ENCODE data around the gene RANBP17.
"Not testable (repeated sequence)": the region's sequence is repeated elsewhere in the genome, so short reads cannot be mapped to it uniquely, and the experiment has no call there.

Gene RANBP17

DNA sequence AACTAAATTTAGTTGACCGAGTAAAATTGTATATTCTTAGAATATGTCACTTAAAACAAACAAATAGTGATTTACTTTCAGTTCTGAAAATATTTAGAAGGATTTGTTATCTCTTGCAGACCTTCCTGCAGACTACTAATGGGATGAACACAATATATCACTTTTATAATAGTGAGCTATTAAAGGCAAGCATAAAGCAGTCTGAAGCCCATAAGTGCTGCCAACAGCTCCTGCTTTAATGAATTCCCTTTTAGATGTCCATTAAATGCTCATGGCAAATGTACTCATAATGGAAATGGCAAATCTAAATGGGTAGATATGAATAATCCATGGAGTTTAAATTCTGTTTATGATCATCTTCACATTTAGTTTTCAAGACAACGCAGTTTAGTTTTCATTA, 170.2 kb downstream of the RANBP17 start:
- no peak overlapping the region for H3K4me3 ChIP-seq (ENCODE audit: low read depth, low read length)
- TF ChIP-seq, protein P1, sequence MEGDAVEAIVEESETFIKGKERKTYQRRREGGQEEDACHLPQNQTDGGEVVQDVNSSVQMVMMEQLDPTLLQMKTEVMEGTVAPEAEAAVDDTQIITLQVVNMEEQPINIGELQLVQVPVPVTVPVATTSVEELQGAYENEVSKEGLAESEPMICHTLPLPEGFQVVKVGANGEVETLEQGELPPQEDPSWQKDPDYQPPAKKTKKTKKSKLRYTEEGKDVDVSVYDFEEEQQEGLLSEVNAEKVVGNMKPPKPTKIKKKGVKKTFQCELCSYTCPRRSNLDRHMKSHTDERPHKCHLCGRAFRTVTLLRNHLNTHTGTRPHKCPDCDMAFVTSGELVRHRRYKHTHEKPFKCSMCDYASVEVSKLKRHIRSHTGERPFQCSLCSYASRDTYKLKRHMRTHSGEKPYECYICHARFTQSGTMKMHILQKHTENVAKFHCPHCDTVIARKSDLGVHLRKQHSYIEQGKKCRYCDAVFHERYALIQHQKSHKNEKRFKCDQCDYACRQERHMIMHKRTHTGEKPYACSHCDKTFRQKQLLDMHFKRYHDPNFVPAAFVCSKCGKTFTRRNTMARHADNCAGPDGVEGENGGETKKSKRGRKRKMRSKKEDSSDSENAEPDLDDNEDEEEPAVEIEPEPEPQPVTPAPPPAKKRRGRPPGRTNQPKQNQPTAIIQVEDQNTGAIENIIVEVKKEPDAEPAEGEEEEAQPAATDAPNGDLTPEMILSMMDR (IDR thresholded peaks at IDR 0.05; ENCODE audit: borderline replicate concordance, insufficient read depth, low read depth, low read length) = no peak

DNA sequence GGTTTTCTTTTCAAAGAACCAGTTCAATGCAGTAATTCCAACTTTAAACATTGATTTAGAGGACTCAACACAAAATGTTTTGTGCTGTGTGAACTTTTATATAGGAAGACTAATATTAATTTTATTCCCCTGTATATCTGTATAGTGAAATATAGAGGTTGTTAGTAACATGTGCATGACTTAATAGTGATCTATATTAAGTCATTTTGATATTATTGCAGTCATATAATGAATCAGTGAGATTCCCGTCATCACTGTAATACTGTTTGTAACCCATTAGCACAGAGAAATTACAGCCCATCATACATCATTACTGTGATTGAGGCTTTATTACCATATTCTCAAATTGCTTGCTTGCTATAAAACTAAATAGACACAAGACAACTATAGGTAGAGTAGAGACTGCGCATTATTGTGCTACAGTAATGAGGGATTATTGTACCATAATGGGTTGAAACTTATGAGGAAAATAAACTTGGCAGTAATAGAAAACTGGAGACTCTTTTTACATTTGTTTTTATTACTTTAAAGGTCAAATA, 170.7 kb downstream of the RANBP17 start:
- TF ChIP-seq, protein P1 (IDR thresholded peaks at IDR 0.05; ENCODE audit: borderline replicate concordance, insufficient read depth, low read depth, low read length) = no peak
- no peak overlapping the region for H3K4me3 ChIP-seq (ENCODE audit: low read depth, low read length)

DNA sequence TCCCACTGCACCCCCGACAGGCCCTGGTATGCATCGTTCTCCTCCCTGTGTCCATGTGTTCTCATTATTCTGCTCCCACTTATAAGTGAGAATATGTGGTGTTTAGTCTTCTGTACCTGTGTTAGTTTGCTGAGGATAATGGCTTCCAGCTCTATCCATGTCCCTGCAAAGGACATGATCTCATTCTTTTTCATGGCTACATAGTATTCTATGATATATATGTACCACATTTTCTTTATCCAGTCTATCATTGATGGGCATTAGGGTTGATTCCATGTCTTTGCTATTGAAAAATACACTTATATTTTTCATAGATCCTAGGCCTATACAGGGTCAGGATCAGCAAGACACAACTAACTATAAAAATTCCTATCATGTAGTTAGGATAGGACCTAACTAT, 180.1 kb downstream of the RANBP17 start:
- H3K4me3 ChIP-seq (ENCODE audit: low read depth, low read length) = not testable (repeated sequence)

DNA sequence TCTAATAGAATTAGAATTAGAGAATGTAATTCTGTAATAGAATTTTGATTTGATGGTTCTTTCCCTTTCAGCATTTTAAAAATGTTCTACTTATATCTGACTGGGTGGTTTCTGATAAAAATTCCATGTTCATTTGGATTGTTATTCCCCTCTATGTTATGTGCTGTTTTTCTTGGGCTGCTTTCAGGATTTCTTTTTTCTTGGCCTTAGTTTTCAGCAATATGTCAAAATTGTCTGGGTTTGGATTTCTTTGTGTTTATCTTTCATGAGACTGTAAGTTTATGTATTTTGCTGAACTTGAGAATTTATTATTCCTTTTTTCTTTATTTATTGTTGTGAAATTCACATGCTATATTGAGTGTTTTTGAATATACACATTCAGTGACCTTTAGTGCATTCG, 189.1 kb downstream of the RANBP17 start:
- TF ChIP-seq, protein P1 (IDR thresholded peaks at IDR 0.05; ENCODE audit: borderline replicate concordance, insufficient read depth, low read depth, low read length) = no peak

DNA sequence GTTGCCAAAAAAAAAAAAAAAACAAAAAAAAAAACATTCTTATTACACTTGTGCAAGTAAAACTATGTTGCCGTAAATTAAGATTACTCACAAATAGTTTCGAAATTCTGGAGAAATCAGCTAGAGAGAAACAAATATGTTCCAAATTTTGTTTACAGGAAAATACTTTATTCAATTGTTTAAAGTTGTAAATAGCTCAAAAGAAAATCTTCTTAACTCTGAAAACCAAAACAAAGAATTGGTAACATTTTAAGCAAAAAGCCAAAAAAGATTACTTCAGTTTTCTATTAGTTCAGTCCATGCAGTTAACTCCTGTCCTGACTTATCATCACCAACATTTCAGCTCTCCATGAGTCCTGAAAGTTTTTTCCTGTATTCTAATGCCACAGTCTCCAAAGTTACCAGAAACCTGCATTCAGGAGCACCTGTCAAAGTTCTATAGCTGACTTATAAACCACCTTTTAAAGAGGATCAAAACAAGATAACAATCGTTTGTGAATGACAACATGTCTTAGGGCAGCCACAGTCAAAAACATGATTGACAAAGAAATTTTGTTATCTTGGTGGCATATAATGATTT, 194.1 kb downstream of the RANBP17 start:
- H3K4me3 ChIP-seq (ENCODE audit: low read depth, low read length) = no peak overlapping the region
- TF ChIP-seq, protein P1 (IDR thresholded peaks at IDR 0.05; ENCODE audit: borderline replicate concordance, insufficient read depth, low read depth, low read length) = no peak

More for the DNA sequence above, 189.1 kb downstream of the RANBP17 start:
- H3K4me3 ChIP-seq (ENCODE audit: low read depth, low read length) = no peak overlapping the region

DNA sequence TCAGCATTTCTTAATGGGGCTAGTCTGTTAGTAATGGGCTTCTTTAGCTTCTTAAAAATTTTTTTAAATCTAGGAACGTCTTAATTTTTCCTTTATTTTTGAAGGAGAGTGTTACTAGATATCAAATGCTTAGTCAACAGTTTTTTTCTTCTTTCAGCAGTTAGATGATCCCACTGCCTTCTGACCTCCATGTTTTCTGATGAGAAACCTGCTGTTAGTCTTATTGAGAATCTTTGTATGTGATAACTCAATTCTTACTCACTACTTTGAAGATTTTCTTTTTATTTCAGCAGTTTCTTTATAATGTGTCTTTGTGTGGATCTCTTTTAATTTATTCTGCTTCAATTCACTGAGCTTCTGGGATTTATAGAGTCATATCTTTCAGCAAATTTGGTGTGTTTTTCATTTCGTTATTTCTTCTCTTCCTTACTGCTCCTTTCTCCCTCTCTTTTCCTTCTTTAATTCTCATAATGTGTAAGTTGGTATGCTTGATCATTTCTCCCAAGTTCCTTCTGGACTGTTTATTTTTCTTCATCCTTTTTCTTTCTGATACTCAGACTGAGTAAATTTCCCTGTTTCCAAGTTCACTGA, 205.8 kb downstream of the RANBP17 start:
- no peak overlapping the region for H3K4me3 ChIP-seq (ENCODE audit: low read depth, low read length)
- TF ChIP-seq, protein P1 (IDR thresholded peaks at IDR 0.05; ENCODE audit: borderline replicate concordance, insufficient read depth, low read depth, low read length) = no peak

DNA sequence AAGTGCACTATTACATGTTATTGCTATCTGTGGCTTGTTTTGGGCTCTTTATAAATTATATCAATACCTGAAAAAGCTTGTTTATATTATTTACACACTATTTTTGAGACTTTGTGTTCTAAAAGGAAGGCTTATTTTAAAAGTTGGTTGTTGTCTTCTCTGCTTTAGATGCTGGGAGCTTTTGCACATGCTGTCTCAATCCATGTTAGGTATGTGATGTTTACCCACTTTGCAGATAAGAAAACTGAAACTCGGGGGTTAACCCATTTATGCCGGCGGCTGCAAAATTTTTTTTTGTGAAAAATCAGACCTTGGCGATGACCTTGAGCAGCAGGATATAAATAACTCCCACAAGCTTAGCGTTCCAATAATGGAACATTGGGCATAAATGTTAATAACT, 212.9 kb downstream of the RANBP17 start:
- TF ChIP-seq, protein P1 (IDR thresholded peaks at IDR 0.05; ENCODE audit: borderline replicate concordance, insufficient read depth, low read depth, low read length) = no peak

More for the DNA sequence above, 212.9 kb downstream of the RANBP17 start:
- H3K4me3 ChIP-seq (ENCODE audit: low read depth, low read length) = no peak overlapping the region

Measured in GM12875 (cell line).